NCI-H1105 (cell line): Measurements from ENCODE around the gene CADM1.

Experiments used
- DNase-seq: peaks from one replicate; lab custom pipeline; 2025; lab: John Stamatoyannopoulos, UW

Gene CADM1

GRCh38 chr11:115182282-115182955 is 321.8 kb downstream of the CADM1 start:
- DNase-seq = no peak

- DNase-seq = no peak
Observed at GRCh38 chr11:115181538-115181937, 322.7 kb downstream of the CADM1 start.

- no peak for DNase-seq
Observed at GRCh38 chr11:115180272-115180671, 323.9 kb downstream of the CADM1 start.

GRCh38 chr11:115179636-115180035 is 324.6 kb downstream of the CADM1 start:
- no peak for DNase-seq

GRCh38 chr11:115178705-115179104 is 325.5 kb downstream of the CADM1 start:
- no peak for DNase-seq

GRCh38 chr11:115173136-115173535 is 331.1 kb downstream of the CADM1 start:
- DNase-seq = no peak

GRCh38 chr11:115170133-115170815 is 333.9 kb downstream of the CADM1 start:
- peak; percentile 28 for DNase-seq

- DNase-seq = no peak
Observed at GRCh38 chr11:115169251-115169650, 335.0 kb downstream of the CADM1 start.

- DNase-seq = no peak
Observed at GRCh38 chr11:115168686-115169085, 335.5 kb downstream of the CADM1 start.

GRCh38 chr11:115168229-115168671 is 336.0 kb downstream of the CADM1 start:
- DNase-seq = no peak

- DNase-seq = no peak
Observed at GRCh38 chr11:115167456-115167855, 336.8 kb downstream of the CADM1 start.

- no peak for DNase-seq
Observed at GRCh38 chr11:115166820-115167219, 337.4 kb downstream of the CADM1 start.

- no peak for DNase-seq
Observed at GRCh38 chr11:115164774-115165173, 339.4 kb downstream of the CADM1 start.

- DNase-seq = no peak
Observed at GRCh38 chr11:115162919-115163318, 341.3 kb downstream of the CADM1 start.

GRCh38 chr11:115161876-115162275 is 342.3 kb downstream of the CADM1 start:
- DNase-seq = no peak

GRCh38 chr11:115159207-115159606 is 345.0 kb downstream of the CADM1 start:
- no peak for DNase-seq

GRCh38 chr11:115158053-115158452 is 346.2 kb downstream of the CADM1 start:
- DNase-seq = no peak

- DNase-seq = no peak
Observed at GRCh38 chr11:115157247-115157646, 347.0 kb downstream of the CADM1 start.

- DNase-seq = no peak
Observed at GRCh38 chr11:115155978-115156377, 348.2 kb downstream of the CADM1 start.

- no peak for DNase-seq
Observed at GRCh38 chr11:115155320-115155719, 348.9 kb downstream of the CADM1 start.

GRCh38 chr11:115154355-115154736 is 349.9 kb downstream of the CADM1 start:
- DNase-seq = no peak

- no peak for DNase-seq
Observed at GRCh38 chr11:115153731-115154354, 350.4 kb downstream of the CADM1 start.

- no peak for DNase-seq
Observed at GRCh38 chr11:115153135-115153534, 351.1 kb downstream of the CADM1 start.
